H1 (cell line): ENCODE results near the gene GSE1. TPM values are rescaled to one million over a fixed set of nuclear protein-coding genes. Genes with fewer than 3 reads are reported as not detected.

ENCODE experiments used
- E2F6 ChIP-seq: IDR thresholded peaks from 2 replicates; pipeline ENCODE4 v1.6.1; 2012; ENCODE audit warnings: inconsistent platforms
- MAFK ChIP-seq: IDR thresholded peaks from 2 replicates; pipeline ENCODE4 v1.6.1; 2012; ENCODE audit warnings: low read depth, mild to moderate bottlenecking, improper control_type of control experiment, low read length
- NANOG ChIP-seq: IDR thresholded peaks from 2 replicates; pipeline ENCODE4 v1.6.1; 2011; ENCODE audit warnings: low read length, low read depth, mild to moderate bottlenecking, inconsistent platforms; ENCODE audit not compliant: insufficient read depth, poor library complexity, severe bottlenecking
- PHF8 ChIP-seq: fragments of 200-600 bp; sonication (generic); conservative IDR thresholded peaks from 2 replicates; pipeline ENCODE4 v1.7.1; 2012; ENCODE audit warnings: low read depth, mild to moderate bottlenecking, inconsistent platforms, low read length, moderate library complexity
- RAD21 ChIP-seq, 2 experiments: IDR thresholded peaks in 1 of 2; conservative IDR thresholded peaks in 1 of 2; 2 replicates each; pipeline ENCODE4 v1.6.1; 2011; ENCODE audit warnings: low read depth in 2 of 2, low read length in 2 of 2, improper control_type of control experiment in 1 of 2, inconsistent platforms in 1 of 2, mild to moderate bottlenecking in 1 of 2, moderate library complexity in 1 of 2
- polyA plus RNA-seq, 7 experiments: library from polyadenylated mRNA; depleted of rRNA in 3 of 7; stranded (reverse) in 5 of 7; unstranded in 2 of 7; fragments of >200 nt in 5 of 7; fragments of 200-250 nt in 2 of 7; gene quantifications; 1 replicate in 5 of 7; 2 replicates in 1 of 7; 4 replicates in 1 of 7; pipeline versions ENCODE4 v1.2.1 to v1.2.3, GENCODE V29; 2011 to 2013; ENCODE audit warnings: missing spikeins in 2 of 7, mixed read lengths in 2 of 7
- total RNA-seq: library from RNA; stranded (reverse); fragmentation: NEBNext Ultra II Directional; extraction: Animal tissue kit (Norgen Biotek cat#: 25700); gene quantifications from 2 replicates; pipeline ENCODE4 v1.2.1, GENCODE V29; 2021

GSE1 gene
- total and polyA plus RNA-seq, 2 of the 8 experiments (the other 6 are each of a cell fraction or from before 2014, with no cell fraction given): 26.0 to 65.6 TPM

- TF ChIP-seq E2F6: no peak
- TF ChIP-seq NANOG: no peak
- TF ChIP-seq RAD21 (IDR thresholded peaks at IDR 0.05 in 1 of 2, conservative IDR thresholded peaks at IDR 0.05 in 1 of 2; ENCODE audit: low read depth in 2 of 2, low read length in 2 of 2): no peak
- no peak for TF ChIP-seq PHF8
- TF ChIP-seq MAFK: no peak
- TF ChIP-seq, all 59 proteins: peak for 0
Measured at GRCh38 chr16:85616607-85617321, 3.6 kb downstream of the GSE1 start (continued).
